Neural cell (in vitro differentiated cells): ENCODE results near the gene NXPH2. TPM values are rescaled to one million over a fixed set of nuclear protein-coding genes. Genes with fewer than 3 reads are reported as not detected.

Experiments
- H2AFZ ChIP-seq: fragments of 200-600, 300-800 bp; sonication (generic), shearing (Covaris generic); 2 replicates; pipeline ENCODE4 v1.6.0; 2014; ENCODE audit warnings: low read depth, mild to moderate bottlenecking, antibody characterized with exemption, low read length, moderate library complexity
- H3F3A ChIP-seq: fragments of 200-600 bp; shearing (Covaris generic); 2 replicates; pipeline ENCODE4 v1.6.1; 2016; ENCODE audit warnings: mild to moderate bottlenecking, moderate library complexity, mixed read lengths, antibody characterized with exemption, low read length; ENCODE audit not compliant: insufficient read depth, poor library complexity, severe bottlenecking
- H3K27ac ChIP-seq: fragments of 200-600, 300-800 bp; sonication (generic), shearing (Covaris generic); 2 replicates; pipeline ENCODE4 v1.5.1; 2014; ENCODE audit warnings: mild to moderate bottlenecking, low read length, moderate library complexity
- H3K27me3 ChIP-seq: fragments of 300-800, 200-600 bp; sonication (generic), shearing (Covaris generic); 2 replicates; pipeline ENCODE4 v1.6.0; 2014; ENCODE audit warnings: mild to moderate bottlenecking, low read depth, low read length, moderate library complexity; ENCODE audit not compliant: insufficient read depth
- H3K36me3 ChIP-seq: fragments of 300-800, 200-600 bp; sonication (generic), shearing (Covaris generic); 2 replicates; pipeline ENCODE4 v1.5.1; 2014; ENCODE audit warnings: mild to moderate bottlenecking, antibody characterized with exemption, low read length, moderate library complexity; ENCODE audit not compliant: insufficient read depth
- H3K4me2 ChIP-seq: fragments of 300-800, 200-600 bp; sonication (generic), shearing (Covaris generic); 2 replicates; pipeline ENCODE4 v1.6.0; 2014; ENCODE audit warnings: mild to moderate bottlenecking, low read length
- H3K4me3 ChIP-seq: fragments of 300-800, 200-600 bp; sonication (generic), shearing (Covaris generic); 2 replicates; pipeline ENCODE4 v1.5.1; 2014; ENCODE audit warnings: mild to moderate bottlenecking, low read length, moderate library complexity
- H3K79me2 ChIP-seq: fragments of 200-600 bp; shearing (Covaris generic); replicated peaks from 2 replicates; pipeline ENCODE4 v1.6.0; 2014; ENCODE audit warnings: mild to moderate bottlenecking, low read length, moderate library complexity; ENCODE audit not compliant: insufficient read depth
- H3K9ac ChIP-seq: fragments of 300-800, 200-600 bp; sonication (generic), shearing (Covaris generic); 2 replicates; pipeline ENCODE4 v1.6.1; 2016; ENCODE audit warnings: mild to moderate bottlenecking, low read length, mixed read lengths
- H3K9me2 ChIP-seq: fragments of 200-600 bp; shearing (Covaris generic); 2 replicates; pipeline ENCODE4 v1.6.1; 2016; ENCODE audit warnings: mild to moderate bottlenecking, low read length, mixed read lengths; ENCODE audit not compliant: insufficient read depth
- H3K9me3 ChIP-seq: fragments of 200-600, 300-800 bp; sonication (generic), shearing (Covaris generic); 2 replicates; pipeline ENCODE4 v1.6.1; 2016; ENCODE audit warnings: mild to moderate bottlenecking, mixed run types, low read length, moderate library complexity, mixed read lengths
- H4K20me1 ChIP-seq: fragments of 200-600 bp; shearing (Covaris generic); 2 replicates; pipeline ENCODE4 v1.6.1; 2016; ENCODE audit warnings: mild to moderate bottlenecking, mixed run types; ENCODE audit not compliant: insufficient read depth
- EP300 ChIP-seq: fragments of 450-650 bp; conservative IDR thresholded peaks from 2 replicates; pipeline ENCODE4 v1.6.1; 2014; ENCODE audit warnings: antibody characterized with exemption, mild to moderate bottlenecking, moderate library complexity; ENCODE audit not compliant: poor library complexity, severe bottlenecking
- EZH2 ChIP-seq: fragments of 200-600, 300-800 bp; shearing (Covaris generic), sonication (generic); IDR thresholded peaks from 2 replicates; pipeline ENCODE4 v1.6.1; 2014; ENCODE audit warnings: antibody characterized with exemption, low read length, borderline replicate concordance, mild to moderate bottlenecking; ENCODE audit not compliant: insufficient read depth, poor library complexity, severe bottlenecking
- MXI1 ChIP-seq: fragments of 450-650 bp; conservative IDR thresholded peaks from 2 replicates; pipeline ENCODE4 v1.6.1; 2014; ENCODE audit warnings: antibody characterized with exemption, mild to moderate bottlenecking; ENCODE audit not compliant: poor library complexity, severe bottlenecking
- POLR2AphosphoS5 ChIP-seq: IDR thresholded peaks from 2 replicates; pipeline ENCODE4 v1.6.1; 2012
- RAD21 ChIP-seq: fragments of 450-650 bp; conservative IDR thresholded peaks from 2 replicates; pipeline ENCODE4 v1.6.1; 2014; ENCODE audit warnings: antibody characterized with exemption, mild to moderate bottlenecking, moderate library complexity
- SMC3 ChIP-seq: fragments of 450-650 bp; conservative IDR thresholded peaks from 2 replicates; pipeline ENCODE4 v1.6.1; 2014; ENCODE audit warnings: antibody characterized with exemption, mild to moderate bottlenecking, moderate library complexity; ENCODE audit not compliant: poor library complexity
- TAF1 ChIP-seq: IDR thresholded peaks from 2 replicates; pipeline ENCODE4 v1.6.1; 2012; ENCODE audit warnings: low read depth
- polyA plus RNA-seq: library from polyadenylated mRNA; depleted of rRNA; stranded (reverse); fragments of >200 nt; gene quantifications from 2 replicates; pipeline ENCODE4 v1.2.3, GENCODE V29; 2014
- TF ChIP-seq, protein P1 (sequence below): fragments of 450-650 bp; IDR thresholded peaks from 2 replicates; pipeline ENCODE4 v1.5.1; 2014; ENCODE audit warnings: antibody characterized with exemption, mild to moderate bottlenecking, moderate library complexity; ENCODE audit not compliant: poor library complexity, severe bottlenecking
- TF ChIP-seq, protein P2 (sequence below): IDR thresholded peaks from 2 replicates; pipeline ENCODE4 v1.6.1; 2012; ENCODE audit warnings: borderline replicate concordance

NXPH2 gene
- polyA plus RNA-seq, 1 donor from 2014 or later, result not detected

DNA sequence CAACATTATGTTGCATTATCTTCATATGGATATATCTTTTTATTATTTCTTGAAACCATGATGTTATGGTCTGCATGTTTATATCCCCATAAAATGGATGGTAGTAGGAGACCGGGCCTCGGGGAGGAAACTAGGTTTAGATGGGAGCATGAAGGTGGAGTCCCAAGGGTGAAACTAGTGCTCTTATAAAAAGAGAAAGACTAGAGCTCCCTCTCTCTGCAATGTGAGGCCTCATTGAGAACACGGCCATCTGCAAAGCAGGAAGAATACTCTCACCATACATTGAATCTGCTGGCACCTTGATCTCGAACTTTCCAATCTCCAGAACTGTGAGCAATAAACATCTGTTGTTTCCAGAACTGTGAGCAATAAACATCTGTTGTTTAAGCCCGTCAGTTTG is 64.0 kb downstream of the NXPH2 start:
- H3K4me2 ChIP-seq, result no peak overlapping the region
- TF ChIP-seq TAF1 (no peak), SMC3 (no peak), MXI1 (no peak), POLR2AphosphoS5 (no peak), EZH2 (no peak), EP300 (no peak), RAD21 (no peak)
- TF ChIP-seq, protein P1, sequence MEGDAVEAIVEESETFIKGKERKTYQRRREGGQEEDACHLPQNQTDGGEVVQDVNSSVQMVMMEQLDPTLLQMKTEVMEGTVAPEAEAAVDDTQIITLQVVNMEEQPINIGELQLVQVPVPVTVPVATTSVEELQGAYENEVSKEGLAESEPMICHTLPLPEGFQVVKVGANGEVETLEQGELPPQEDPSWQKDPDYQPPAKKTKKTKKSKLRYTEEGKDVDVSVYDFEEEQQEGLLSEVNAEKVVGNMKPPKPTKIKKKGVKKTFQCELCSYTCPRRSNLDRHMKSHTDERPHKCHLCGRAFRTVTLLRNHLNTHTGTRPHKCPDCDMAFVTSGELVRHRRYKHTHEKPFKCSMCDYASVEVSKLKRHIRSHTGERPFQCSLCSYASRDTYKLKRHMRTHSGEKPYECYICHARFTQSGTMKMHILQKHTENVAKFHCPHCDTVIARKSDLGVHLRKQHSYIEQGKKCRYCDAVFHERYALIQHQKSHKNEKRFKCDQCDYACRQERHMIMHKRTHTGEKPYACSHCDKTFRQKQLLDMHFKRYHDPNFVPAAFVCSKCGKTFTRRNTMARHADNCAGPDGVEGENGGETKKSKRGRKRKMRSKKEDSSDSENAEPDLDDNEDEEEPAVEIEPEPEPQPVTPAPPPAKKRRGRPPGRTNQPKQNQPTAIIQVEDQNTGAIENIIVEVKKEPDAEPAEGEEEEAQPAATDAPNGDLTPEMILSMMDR, result no peak
- TF ChIP-seq, protein P2, sequence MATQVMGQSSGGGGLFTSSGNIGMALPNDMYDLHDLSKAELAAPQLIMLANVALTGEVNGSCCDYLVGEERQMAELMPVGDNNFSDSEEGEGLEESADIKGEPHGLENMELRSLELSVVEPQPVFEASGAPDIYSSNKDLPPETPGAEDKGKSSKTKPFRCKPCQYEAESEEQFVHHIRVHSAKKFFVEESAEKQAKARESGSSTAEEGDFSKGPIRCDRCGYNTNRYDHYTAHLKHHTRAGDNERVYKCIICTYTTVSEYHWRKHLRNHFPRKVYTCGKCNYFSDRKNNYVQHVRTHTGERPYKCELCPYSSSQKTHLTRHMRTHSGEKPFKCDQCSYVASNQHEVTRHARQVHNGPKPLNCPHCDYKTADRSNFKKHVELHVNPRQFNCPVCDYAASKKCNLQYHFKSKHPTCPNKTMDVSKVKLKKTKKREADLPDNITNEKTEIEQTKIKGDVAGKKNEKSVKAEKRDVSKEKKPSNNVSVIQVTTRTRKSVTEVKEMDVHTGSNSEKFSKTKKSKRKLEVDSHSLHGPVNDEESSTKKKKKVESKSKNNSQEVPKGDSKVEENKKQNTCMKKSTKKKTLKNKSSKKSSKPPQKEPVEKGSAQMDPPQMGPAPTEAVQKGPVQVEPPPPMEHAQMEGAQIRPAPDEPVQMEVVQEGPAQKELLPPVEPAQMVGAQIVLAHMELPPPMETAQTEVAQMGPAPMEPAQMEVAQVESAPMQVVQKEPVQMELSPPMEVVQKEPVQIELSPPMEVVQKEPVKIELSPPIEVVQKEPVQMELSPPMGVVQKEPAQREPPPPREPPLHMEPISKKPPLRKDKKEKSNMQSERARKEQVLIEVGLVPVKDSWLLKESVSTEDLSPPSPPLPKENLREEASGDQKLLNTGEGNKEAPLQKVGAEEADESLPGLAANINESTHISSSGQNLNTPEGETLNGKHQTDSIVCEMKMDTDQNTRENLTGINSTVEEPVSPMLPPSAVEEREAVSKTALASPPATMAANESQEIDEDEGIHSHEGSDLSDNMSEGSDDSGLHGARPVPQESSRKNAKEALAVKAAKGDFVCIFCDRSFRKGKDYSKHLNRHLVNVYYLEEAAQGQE, result no peak
- no peaks in the 10 kb centered on the region for H3K79me2 ChIP-seq
- H2AFZ ChIP-seq, result no peak overlapping the region
- no peaks in the 10 kb centered on the region for H3K9me2 ChIP-seq
- H4K20me1 ChIP-seq, result no peaks in the 10 kb centered on the region
- H3K4me3 ChIP-seq, result no peak overlapping the region
- H3K36me3 ChIP-seq, result no peaks in the 10 kb centered on the region
- no peak overlapping the region for H3K27ac ChIP-seq
- H3F3A ChIP-seq, result no peaks in the 10 kb centered on the region
- no peak overlapping the region for H3K9ac ChIP-seq
- no peaks in the 10 kb centered on the region for H3K27me3 ChIP-seq
- no peaks in the 10 kb centered on the region for H3K9me3 ChIP-seq

DNA sequence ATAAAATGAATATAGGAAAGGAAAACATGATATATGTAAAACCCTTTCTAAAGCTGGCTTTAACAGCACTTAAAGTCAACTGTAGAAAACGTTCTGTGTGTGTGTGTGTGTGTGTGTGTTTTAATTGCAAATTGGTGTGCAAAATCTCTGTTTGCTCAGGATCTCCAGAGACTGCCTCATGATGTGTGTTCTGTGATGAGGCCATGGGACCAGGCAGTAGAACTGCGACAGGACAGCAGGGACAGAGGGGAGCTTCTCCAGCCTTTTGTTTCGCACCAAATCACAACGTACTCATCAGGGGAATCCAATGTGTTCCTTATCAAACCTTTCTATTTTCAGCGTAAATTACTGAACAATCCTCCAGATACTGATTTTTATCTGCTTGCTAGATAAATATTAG is 66.7 kb downstream of the NXPH2 start:
- Histone ChIP-seq H3K79me2 (no peaks in the 10 kb centered on the region), H4K20me1 (no peaks in the 10 kb centered on the region), H3K27ac (no peak overlapping the region), H3K9ac (no peak overlapping the region), H3F3A (no peaks in the 10 kb centered on the region), H2AFZ (no peak overlapping the region), H3K27me3 (no peaks in the 10 kb centered on the region), H3K9me2 (no peaks in the 10 kb centered on the region), H3K36me3 (no peaks in the 10 kb centered on the region), H3K4me2 (no peak overlapping the region), H3K9me3 (no peaks in the 10 kb centered on the region), H3K4me3 (no peak overlapping the region)
- TF ChIP-seq TAF1 (no peak), SMC3 (no peak), EZH2 (no peak), RAD21 (no peak)
- TF ChIP-seq, protein P2, result no peak
- TF ChIP-seq, protein P1, result no peak
